HEK293 (cell line): ENCODE data around the gene FXYD5.

Experiments
- BCL11A ChIP-seq: fragments of 450-650 bp; formaldehyde crosslinking; IDR thresholded peaks from 2 replicates; pipeline ENCODE4 v1.5.1; 2016; ENCODE audit warnings: low read depth, missing biosample characterization, missing genetic modification characterization
- BCL11B ChIP-seq: fragments of 450-650 bp; formaldehyde crosslinking; IDR thresholded peaks from 2 replicates; pipeline ENCODE4 v1.5.1; 2016; ENCODE audit warnings: low read depth, missing biosample characterization, missing genetic modification characterization
- FEZF1 ChIP-seq: fragments of 450-650 bp; formaldehyde crosslinking; IDR thresholded peaks from 2 replicates; pipeline ENCODE4 v1.5.1; 2016; ENCODE audit warnings: missing biosample characterization, missing genetic modification characterization
- GFI1B ChIP-seq: fragments of 450-650 bp; formaldehyde crosslinking; IDR thresholded peaks from 2 replicates; pipeline ENCODE4 v1.5.1; 2016; ENCODE audit warnings: missing biosample characterization, missing genetic modification characterization
- GLIS1 ChIP-seq: fragments of 450-650 bp; formaldehyde crosslinking; IDR thresholded peaks from 2 replicates; pipeline ENCODE4 v1.5.1; 2016; ENCODE audit warnings: missing biosample characterization, missing genetic modification characterization
- HOXC10 ChIP-seq: sonication (generic); formaldehyde crosslinking; IDR thresholded peaks from 2 replicates; pipeline ENCODE4 v1.8.1; 2023; ENCODE audit warnings: mild to moderate bottlenecking, missing genetic modification reagents
- MZF1 ChIP-seq: fragments of 450-650 bp; formaldehyde crosslinking; IDR thresholded peaks from 2 replicates; pipeline ENCODE4 v1.5.1; 2017; ENCODE audit warnings: missing biosample characterization, missing genetic modification characterization, borderline replicate concordance
- SP7 ChIP-seq: fragments of 450-650 bp; formaldehyde crosslinking; IDR thresholded peaks from 2 replicates; pipeline ENCODE4 v1.5.1; 2016; ENCODE audit warnings: missing biosample characterization, missing genetic modification characterization
- TCF7L2 ChIP-seq: IDR thresholded peaks from 2 replicates; pipeline ENCODE4 v1.6.1; 2011; ENCODE audit warnings: low read depth, mild to moderate bottlenecking, inconsistent platforms, low read length, moderate library complexity, borderline replicate concordance
- WT1 ChIP-seq: fragments of 450-650 bp; formaldehyde crosslinking; IDR thresholded peaks from 2 replicates; pipeline ENCODE4 v1.5.1; 2016; ENCODE audit warnings: missing biosample characterization, missing genetic modification characterization
- YY2 ChIP-seq: fragments of 450-650 bp; formaldehyde crosslinking; IDR thresholded peaks from 2 replicates; pipeline ENCODE4 v1.5.1; 2016; ENCODE audit warnings: missing biosample characterization, missing genetic modification characterization
- ZBTB10 ChIP-seq: fragments of 450-650 bp; formaldehyde crosslinking; IDR thresholded peaks from 2 replicates; pipeline ENCODE4 v1.5.1; 2016; ENCODE audit warnings: missing biosample characterization, missing genetic modification characterization
- ZBTB48 ChIP-seq: fragments of 450-650 bp; formaldehyde crosslinking; IDR thresholded peaks from 2 replicates; pipeline ENCODE4 v1.5.1; 2016; ENCODE audit warnings: missing biosample characterization, missing genetic modification characterization
- ZBTB7A ChIP-seq: fragments of 450-650 bp; formaldehyde crosslinking; IDR thresholded peaks from 2 replicates; pipeline ENCODE4 v1.5.1; 2016; ENCODE audit warnings: low read depth, missing biosample characterization, missing genetic modification characterization
- ZFHX2 ChIP-seq: fragments of 450-650 bp; formaldehyde crosslinking; conservative IDR thresholded peaks from 2 replicates; pipeline ENCODE4 v1.5.1; 2016; ENCODE audit warnings: missing biosample characterization, missing genetic modification characterization
- ZIC2 ChIP-seq: fragments of 450-650 bp; formaldehyde crosslinking; IDR thresholded peaks from 2 replicates; pipeline ENCODE4 v1.5.1; 2016; ENCODE audit warnings: missing biosample characterization, missing genetic modification characterization
- ZNF138 ChIP-seq: fragments of 450-650 bp; formaldehyde crosslinking; IDR thresholded peaks from 2 replicates; pipeline ENCODE4 v1.5.1; 2016; ENCODE audit warnings: missing biosample characterization, missing genetic modification characterization, borderline replicate concordance
- ZNF140 ChIP-seq: fragments of 450-650 bp; formaldehyde crosslinking; IDR thresholded peaks from 2 replicates; pipeline ENCODE4 v1.5.1; 2016; ENCODE audit warnings: missing biosample characterization, missing genetic modification characterization
- ZNF2 ChIP-seq: fragments of 450-650 bp; formaldehyde crosslinking; IDR thresholded peaks from 2 replicates; pipeline ENCODE4 v1.5.1; 2016; ENCODE audit warnings: missing biosample characterization, missing genetic modification characterization
- ZNF202 ChIP-seq: fragments of 450-650 bp; formaldehyde crosslinking; IDR thresholded peaks from 2 replicates; pipeline ENCODE4 v1.5.1; 2016; ENCODE audit warnings: missing biosample characterization, missing genetic modification characterization, borderline replicate concordance
- ZNF221 ChIP-seq: fragments of 450-650 bp; formaldehyde crosslinking; IDR thresholded peaks from 2 replicates; pipeline ENCODE4 v1.5.1; 2017; ENCODE audit warnings: missing biosample characterization, missing genetic modification characterization, borderline replicate concordance
- ZNF223 ChIP-seq: fragments of 450-650 bp; formaldehyde crosslinking; IDR thresholded peaks from 2 replicates; pipeline ENCODE4 v1.5.1; 2016; ENCODE audit warnings: missing biosample characterization, missing genetic modification characterization
- ZNF266 ChIP-seq: fragments of 450-650 bp; formaldehyde crosslinking; IDR thresholded peaks from 2 replicates; pipeline ENCODE4 v1.5.1; 2016; ENCODE audit warnings: missing biosample characterization, missing genetic modification characterization, low read depth
- ZNF341 ChIP-seq: fragments of 450-650 bp; formaldehyde crosslinking; IDR thresholded peaks from 2 replicates; pipeline ENCODE4; 2016; ENCODE audit warnings: low read depth, missing biosample characterization, missing genetic modification characterization
- ZNF366 ChIP-seq: fragments of 450-650 bp; formaldehyde crosslinking; conservative IDR thresholded peaks from 2 replicates; pipeline ENCODE4 v1.5.1; 2016; ENCODE audit warnings: missing biosample characterization, missing genetic modification characterization
- ZNF391 ChIP-seq: fragments of 450-650 bp; formaldehyde crosslinking; IDR thresholded peaks from 2 replicates; pipeline ENCODE4 v1.5.1; 2016; ENCODE audit warnings: low read depth, missing biosample characterization, missing genetic modification characterization, borderline replicate concordance
- ZNF501 ChIP-seq: fragments of 450-650 bp; formaldehyde crosslinking; IDR thresholded peaks from 2 replicates; pipeline ENCODE4 v1.5.1; 2016; ENCODE audit warnings: missing biosample characterization, missing genetic modification characterization
- ZNF544 ChIP-seq: fragments of 450-650 bp; formaldehyde crosslinking; IDR thresholded peaks from 2 replicates; pipeline ENCODE4 v1.5.0; 2017; ENCODE audit warnings: missing biosample characterization, missing genetic modification characterization
- ZNF580 ChIP-seq: fragments of 450-650 bp; formaldehyde crosslinking; IDR thresholded peaks from 2 replicates; pipeline ENCODE4 v1.5.1; 2016; ENCODE audit warnings: missing biosample characterization, missing genetic modification characterization
- ZNF600 ChIP-seq: fragments of 450-650 bp; formaldehyde crosslinking; IDR thresholded peaks from 2 replicates; pipeline ENCODE4 v1.5.1; 2016; ENCODE audit warnings: missing biosample characterization, missing genetic modification characterization
- ZNF658 ChIP-seq: fragments of 450-650 bp; formaldehyde crosslinking; IDR thresholded peaks from 2 replicates; pipeline ENCODE4; 2016; ENCODE audit warnings: missing biosample characterization, missing genetic modification characterization
- ZNF670 ChIP-seq: fragments of 450-650 bp; formaldehyde crosslinking; IDR thresholded peaks from 2 replicates; pipeline ENCODE4 v1.5.1; 2016; ENCODE audit warnings: missing biosample characterization, missing genetic modification characterization, low read depth
- ZNF707 ChIP-seq: fragments of 450-650 bp; formaldehyde crosslinking; IDR thresholded peaks from 2 replicates; pipeline ENCODE4 v1.5.1; 2016; ENCODE audit warnings: missing biosample characterization, missing genetic modification characterization
- ZNF768 ChIP-seq: fragments of 450-650 bp; formaldehyde crosslinking; IDR thresholded peaks from 2 replicates; pipeline ENCODE4 v1.5.1; 2018; ENCODE audit warnings: missing biosample characterization, mild to moderate bottlenecking, missing genetic modification characterization
- ZNF791 ChIP-seq: fragments of 450-650 bp; formaldehyde crosslinking; IDR thresholded peaks from 2 replicates; pipeline ENCODE4 v1.5.1; 2016; ENCODE audit warnings: missing biosample characterization, missing genetic modification characterization
- TF ChIP-seq, protein P1 (sequence below): fragments of 450-650 bp; formaldehyde crosslinking; IDR thresholded peaks from 2 replicates; pipeline ENCODE4 v1.5.1; 2016; ENCODE audit warnings: missing biosample characterization, missing genetic modification characterization
- TF ChIP-seq, protein P2 (sequence below): fragments of 450-650 bp; formaldehyde crosslinking; IDR thresholded peaks from 2 replicates; pipeline ENCODE4 v1.5.1; 2016; ENCODE audit warnings: missing biosample characterization, missing genetic modification characterization

The FXYD5 gene

DNA sequence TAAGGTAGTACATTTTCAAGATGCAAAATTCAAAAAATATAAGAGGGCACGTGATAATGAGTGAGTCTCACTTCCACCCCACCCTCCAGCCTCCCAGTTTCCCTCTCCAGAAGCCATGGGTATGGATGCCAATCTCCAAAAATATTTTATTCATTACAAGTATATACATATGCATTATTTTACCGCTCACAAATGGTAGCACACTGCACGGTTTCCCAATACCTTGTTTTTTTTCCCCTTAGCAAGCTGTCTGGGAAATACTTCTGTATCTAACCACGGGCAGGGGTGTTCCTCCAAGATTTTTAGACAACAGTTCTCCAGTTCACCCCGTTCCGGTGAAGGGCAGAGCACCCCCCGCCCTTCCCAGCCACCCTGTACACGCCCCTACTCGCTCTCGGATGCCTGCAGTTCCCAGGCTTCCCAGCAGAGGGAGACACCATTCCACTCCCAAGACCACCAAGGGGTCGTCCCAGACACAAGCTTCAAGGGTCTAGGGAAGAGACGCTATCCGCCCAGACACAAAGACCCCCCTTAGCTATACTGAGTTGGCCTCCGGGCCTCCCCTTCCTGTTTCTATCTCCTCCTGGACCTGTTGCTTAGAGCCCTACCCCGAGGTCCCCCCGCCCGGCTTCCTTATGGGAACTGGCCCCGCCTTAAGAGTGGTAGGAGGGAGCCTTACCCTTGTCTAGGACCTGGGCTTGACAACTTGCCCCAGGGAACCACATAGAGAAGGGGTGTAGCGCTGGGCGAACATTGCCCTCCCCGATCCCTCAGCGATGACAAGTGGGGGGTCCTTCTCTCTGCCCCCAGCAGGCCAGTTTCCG is 40.0 kb upstream of the FXYD5 start (continued):
- peak; percentile 98 for TF ChIP-seq ZBTB48 (tag by site-specific recombination)
- peak; percentile 100 for TF ChIP-seq ZBTB7A (tag by site-specific recombination)
- no peak for TF ChIP-seq ZNF366 (tag by site-specific recombination)
- no peak for TF ChIP-seq ZNF501 (tag by site-specific recombination)
- TF ChIP-seq ZNF768 (tag by site-specific recombination) = no peak
- TF ChIP-seq ZNF223 (tag by site-specific recombination) = no peak
- peak; percentile 72 for TF ChIP-seq ZBTB10 (tag by site-specific recombination)
- no peak for TF ChIP-seq ZNF221 (tag by site-specific recombination)
- TF ChIP-seq WT1 (tag by site-specific recombination) = no peak
- TF ChIP-seq HOXC10 (CRISPR knock-in tag) = no peak
- TF ChIP-seq YY2 (tag by site-specific recombination) = no peak
- TF ChIP-seq ZNF791 = no peak
- TF ChIP-seq, protein P1, sequence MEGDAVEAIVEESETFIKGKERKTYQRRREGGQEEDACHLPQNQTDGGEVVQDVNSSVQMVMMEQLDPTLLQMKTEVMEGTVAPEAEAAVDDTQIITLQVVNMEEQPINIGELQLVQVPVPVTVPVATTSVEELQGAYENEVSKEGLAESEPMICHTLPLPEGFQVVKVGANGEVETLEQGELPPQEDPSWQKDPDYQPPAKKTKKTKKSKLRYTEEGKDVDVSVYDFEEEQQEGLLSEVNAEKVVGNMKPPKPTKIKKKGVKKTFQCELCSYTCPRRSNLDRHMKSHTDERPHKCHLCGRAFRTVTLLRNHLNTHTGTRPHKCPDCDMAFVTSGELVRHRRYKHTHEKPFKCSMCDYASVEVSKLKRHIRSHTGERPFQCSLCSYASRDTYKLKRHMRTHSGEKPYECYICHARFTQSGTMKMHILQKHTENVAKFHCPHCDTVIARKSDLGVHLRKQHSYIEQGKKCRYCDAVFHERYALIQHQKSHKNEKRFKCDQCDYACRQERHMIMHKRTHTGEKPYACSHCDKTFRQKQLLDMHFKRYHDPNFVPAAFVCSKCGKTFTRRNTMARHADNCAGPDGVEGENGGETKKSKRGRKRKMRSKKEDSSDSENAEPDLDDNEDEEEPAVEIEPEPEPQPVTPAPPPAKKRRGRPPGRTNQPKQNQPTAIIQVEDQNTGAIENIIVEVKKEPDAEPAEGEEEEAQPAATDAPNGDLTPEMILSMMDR (tag by site-specific recombination) = peak; percentile 98
- TF ChIP-seq ZNF391 = 0 out of 2 replicates have a peak, but pooled peaks have one; percentile 43
- TF ChIP-seq BCL11A (tag by site-specific recombination) = no peak
- TF ChIP-seq ZNF544 (tag by site-specific recombination) = no peak
- TF ChIP-seq ZNF707 (tag by site-specific recombination) = no peak
- no peak for TF ChIP-seq GFI1B (tag by site-specific recombination)
- no peak for TF ChIP-seq BCL11B (tag by site-specific recombination)
- TF ChIP-seq ZNF670 (tag by site-specific recombination) = no peak
- TF ChIP-seq ZIC2 (tag by site-specific recombination) = no peak
- peak; percentile 77; the same call in 1 of the 2 replicates for TF ChIP-seq ZNF2
- no peak for TF ChIP-seq ZNF140 (tag by site-specific recombination)
- no peak for TF ChIP-seq ZNF138 (tag by site-specific recombination)
- peak; percentile 66 for TF ChIP-seq ZNF600 (tag by site-specific recombination)
- no peak for TF ChIP-seq ZNF202 (tag by site-specific recombination)
- peak; percentile 75; the same call in 1 of the 2 replicates for TF ChIP-seq SP7 (tag by site-specific recombination)
- no peak for TF ChIP-seq ZNF658 (tag by site-specific recombination)
- TF ChIP-seq, protein P2, sequence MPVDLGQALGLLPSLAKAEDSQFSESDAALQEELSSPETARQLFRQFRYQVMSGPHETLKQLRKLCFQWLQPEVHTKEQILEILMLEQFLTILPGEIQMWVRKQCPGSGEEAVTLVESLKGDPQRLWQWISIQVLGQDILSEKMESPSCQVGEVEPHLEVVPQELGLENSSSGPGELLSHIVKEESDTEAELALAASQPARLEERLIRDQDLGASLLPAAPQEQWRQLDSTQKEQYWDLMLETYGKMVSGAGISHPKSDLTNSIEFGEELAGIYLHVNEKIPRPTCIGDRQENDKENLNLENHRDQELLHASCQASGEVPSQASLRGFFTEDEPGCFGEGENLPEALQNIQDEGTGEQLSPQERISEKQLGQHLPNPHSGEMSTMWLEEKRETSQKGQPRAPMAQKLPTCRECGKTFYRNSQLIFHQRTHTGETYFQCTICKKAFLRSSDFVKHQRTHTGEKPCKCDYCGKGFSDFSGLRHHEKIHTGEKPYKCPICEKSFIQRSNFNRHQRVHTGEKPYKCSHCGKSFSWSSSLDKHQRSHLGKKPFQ (tag by site-specific recombination) = no peak
- no peak for TF ChIP-seq ZNF266
- TF ChIP-seq GLIS1 (tag by site-specific recombination) = peak; percentile 57
- TF ChIP-seq TCF7L2 = no peak
- no peak for TF ChIP-seq FEZF1 (tag by site-specific recombination)
- peak; percentile 34 for TF ChIP-seq ZFHX2 (tag by site-specific recombination)
- no peak for TF ChIP-seq MZF1 (tag by site-specific recombination)
- TF ChIP-seq ZNF341 (tag by site-specific recombination) = peak; percentile 64
- no peak for TF ChIP-seq ZNF580
